Ovary (tissue), 3 donors: Measurements from ENCODE around the gene DNAJC6.

Experiments
- CTCF ChIP-seq, 3 donors: fragments of 450-650 bp in 2 of 3; fragments of 200-600 bp in 1 of 3; IDR thresholded peaks; one replicate each; pipeline versions ENCODE4 v1.5.1 to v1.8.0; 2016 to 2022; ENCODE audit warnings: antibody characterized with exemption in 3 of 3, mild to moderate bottlenecking in 1 of 3
- EP300 ChIP-seq: sonication (generic); formaldehyde crosslinking; IDR thresholded peaks from one replicate; pipeline ENCODE4 v1.6.1; 2017; ENCODE audit warnings: antibody characterized with exemption
- POLR2A ChIP-seq: fragments of 450-650 bp; IDR thresholded peaks from one replicate; pipeline ENCODE4 v1.6.1; 2017; ENCODE audit warnings: antibody characterized with exemption, mild to moderate bottlenecking, moderate library complexity
- donor health status: DM: no; HTN: no; CAD: no.

GRCh38 chr1:65432918-65433317 is 123.6 kb downstream of the DNAJC6 start:
- no peak for TF ChIP-seq CTCF (IDR thresholded peaks at IDR 0.05)
- TF ChIP-seq POLR2A = no peak
- TF ChIP-seq EP300 = no peak
